ENCODE data around the gene BCAR3.
"Not testable (repeated sequence)": the region's sequence is repeated elsewhere in the genome, so short reads cannot be mapped to it uniquely, and the experiment has no call there.

The BCAR3 gene

DNA sequence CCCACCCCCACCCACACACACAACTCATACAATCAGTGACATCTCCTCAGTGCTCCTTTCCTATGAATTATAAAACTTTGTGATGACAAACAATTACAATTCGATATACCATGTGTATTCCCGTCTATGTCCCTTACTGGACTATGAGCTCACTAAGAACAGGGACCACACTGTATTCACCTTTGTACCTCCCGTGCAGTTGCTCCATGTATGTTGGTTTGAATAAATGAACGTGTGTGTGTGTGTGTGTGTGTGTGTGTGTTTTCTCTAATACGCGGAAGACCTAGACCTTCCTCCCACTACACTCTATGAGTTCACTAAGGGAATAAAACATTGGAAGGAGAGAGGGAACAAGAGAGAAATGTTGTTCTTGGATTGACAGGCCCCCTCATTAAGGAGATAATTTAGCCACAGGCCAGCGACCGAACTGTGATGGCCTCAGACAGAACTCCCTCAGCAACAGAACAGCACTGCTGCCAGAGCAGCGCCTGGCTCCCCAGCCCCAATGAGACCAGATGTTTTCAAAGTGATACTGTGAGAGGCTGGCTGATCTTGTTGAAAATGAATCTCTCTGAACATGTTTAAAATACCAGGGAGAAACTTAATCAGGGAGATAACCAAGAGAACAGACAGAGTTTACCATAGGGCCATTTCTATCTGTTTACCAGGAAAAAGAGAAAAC is 21.7 kb downstream of the BCAR3 start:
- Mint-ChIP-seq H3K27me3 (peaks cover 3% of the 10 kb centered on the region), H3K36me3 (ENCODE audit: low read depth) (no peaks in the 10 kb centered on the region), H3K9me3 (no peaks in the 10 kb centered on the region), H3K27ac (no peak overlapping the region), H3K4me3 (no peak overlapping the region), H3K4me1 (ENCODE audit: low read depth) (peaks cover 9% of the 10 kb centered on the region)
- no peak for DNase-seq

GRCh38 chr1:93658188-93658587 is 23.4 kb downstream of the BCAR3 start:
- no peak for DNase-seq
- Mint-ChIP-seq H3K4me3 (no peak overlapping the region), H3K27ac (no peak overlapping the region), H3K27me3 (peaks cover 3% of the 10 kb centered on the region), H3K4me1 (ENCODE audit: low read depth) (peaks cover 9% of the 10 kb centered on the region), H3K9me3 (no peaks in the 10 kb centered on the region), H3K36me3 (ENCODE audit: low read depth) (no peaks in the 10 kb centered on the region)

DNA sequence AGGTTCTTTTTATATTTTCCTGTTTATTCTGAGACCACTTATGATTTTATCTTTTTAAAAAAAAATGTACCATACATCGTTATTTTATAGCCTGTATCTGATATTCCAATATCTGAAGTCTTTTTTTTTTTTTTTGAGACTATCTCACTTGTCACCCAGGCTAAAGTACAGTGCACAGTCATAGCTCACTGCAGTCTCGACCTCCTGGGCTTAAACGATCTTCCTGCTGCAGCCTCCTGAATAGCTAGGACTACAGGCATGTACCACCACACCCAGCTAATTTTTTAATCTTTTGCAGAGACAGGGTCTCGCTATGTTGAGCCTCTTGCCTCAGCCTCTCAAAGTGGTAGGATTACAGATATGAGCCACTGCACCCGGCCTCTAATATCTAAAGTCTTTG is 25.1 kb downstream of the BCAR3 start:
- no peak overlapping the region for H3K4me3 Mint-ChIP-seq
- H3K27me3 Mint-ChIP-seq, result no peaks in the 10 kb centered on the region
- no peaks in the 10 kb centered on the region for H3K9me3 Mint-ChIP-seq
- DNase-seq, result no peak
- peaks cover 5% of the 10 kb centered on the region for H3K4me1 Mint-ChIP-seq (ENCODE audit: low read depth)
- H3K27ac Mint-ChIP-seq, result no peak overlapping the region
- no peaks in the 10 kb centered on the region for H3K36me3 Mint-ChIP-seq (ENCODE audit: low read depth)

GRCh38 chr1:93653656-93654055 is 28.0 kb downstream of the BCAR3 start:
- peaks cover 5% of the 10 kb centered on the region for H3K4me1 Mint-ChIP-seq (ENCODE audit: low read depth)
- H3K27ac Mint-ChIP-seq, result no peak overlapping the region
- H3K36me3 Mint-ChIP-seq (ENCODE audit: low read depth), result no peaks in the 10 kb centered on the region
- no peak for DNase-seq
- H3K27me3 Mint-ChIP-seq, result peaks cover 2% of the 10 kb centered on the region
- no peak overlapping the region for H3K4me3 Mint-ChIP-seq
- no peaks in the 10 kb centered on the region for H3K9me3 Mint-ChIP-seq

DNA sequence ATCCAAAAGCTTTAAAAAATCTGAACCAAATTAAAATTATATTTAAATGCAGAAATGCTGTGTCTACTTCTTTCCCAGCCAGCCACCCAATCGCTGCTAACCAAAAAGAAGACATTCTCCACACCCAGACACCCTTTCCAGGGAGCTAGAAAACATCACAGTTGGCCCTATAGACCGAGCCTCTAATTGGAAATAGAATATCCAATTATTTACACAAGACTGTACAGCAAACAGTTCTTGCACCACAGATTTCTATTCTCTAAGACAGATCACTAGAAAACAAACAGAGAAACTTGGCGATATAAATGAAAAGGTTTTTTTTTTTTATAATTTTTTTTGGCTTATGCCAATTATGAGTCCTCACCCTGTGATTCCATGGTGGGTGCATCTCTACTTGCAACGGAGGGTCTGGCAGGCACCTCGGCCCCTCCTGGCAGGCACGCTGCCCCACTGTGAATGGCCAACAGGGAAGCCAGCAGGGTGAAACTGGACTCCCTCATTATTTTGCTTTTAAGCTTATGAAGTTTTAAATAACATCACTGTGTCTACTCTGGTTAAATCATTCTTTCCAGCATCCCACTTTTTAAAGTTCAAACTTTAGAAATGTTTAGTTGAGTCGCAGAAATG is 29.2 kb downstream of the BCAR3 start:
- Mint-ChIP-seq H3K4me3 (no peak overlapping the region), H3K36me3 (ENCODE audit: low read depth) (no peaks in the 10 kb centered on the region), H3K27ac (no peak overlapping the region), H3K27me3 (peaks cover 5% of the 10 kb centered on the region), H3K9me3 (no peaks in the 10 kb centered on the region), H3K4me1 (ENCODE audit: low read depth) (peaks cover 4% of the 10 kb centered on the region)
- DNase-seq, result no peak

DNA sequence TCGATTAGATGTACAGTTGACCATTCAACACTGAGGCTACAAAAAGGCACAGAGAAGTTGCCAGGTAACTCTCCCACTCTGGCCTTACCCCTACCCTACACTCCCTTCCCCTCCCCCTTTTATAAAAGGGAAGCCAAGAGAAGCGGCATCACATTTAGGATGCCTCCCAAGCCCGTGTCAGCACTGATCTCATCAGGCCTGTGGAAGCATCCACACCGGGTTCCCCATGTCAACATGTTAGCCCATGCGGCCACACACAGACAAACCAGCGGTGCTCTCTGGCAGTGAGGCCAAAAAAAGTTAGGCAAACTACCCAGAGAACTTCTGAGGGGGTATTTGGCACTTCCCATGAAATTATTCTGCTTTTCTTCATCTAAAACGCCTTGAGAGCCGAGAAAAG is 29.9 kb downstream of the BCAR3 start:
- H3K27ac Mint-ChIP-seq, result no peak overlapping the region
- H3K9me3 Mint-ChIP-seq, result no peaks in the 10 kb centered on the region
- H3K4me1 Mint-ChIP-seq (ENCODE audit: low read depth), result peaks cover 4% of the 10 kb centered on the region
- H3K27me3 Mint-ChIP-seq, result peaks cover 5% of the 10 kb centered on the region
- no peaks in the 10 kb centered on the region for H3K36me3 Mint-ChIP-seq (ENCODE audit: low read depth)
- no peak for DNase-seq
- H3K4me3 Mint-ChIP-seq, result no peak overlapping the region

GRCh38 chr1:93650159-93650558 is 31.5 kb downstream of the BCAR3 start:
- not testable (repeated sequence) for H3K27me3 Mint-ChIP-seq; H3K4me1 Mint-ChIP-seq (ENCODE audit: low read depth); H3K9me3 Mint-ChIP-seq; H3K27ac Mint-ChIP-seq; DNase-seq; H3K4me3 Mint-ChIP-seq; H3K36me3 Mint-ChIP-seq (ENCODE audit: low read depth)

DNA sequence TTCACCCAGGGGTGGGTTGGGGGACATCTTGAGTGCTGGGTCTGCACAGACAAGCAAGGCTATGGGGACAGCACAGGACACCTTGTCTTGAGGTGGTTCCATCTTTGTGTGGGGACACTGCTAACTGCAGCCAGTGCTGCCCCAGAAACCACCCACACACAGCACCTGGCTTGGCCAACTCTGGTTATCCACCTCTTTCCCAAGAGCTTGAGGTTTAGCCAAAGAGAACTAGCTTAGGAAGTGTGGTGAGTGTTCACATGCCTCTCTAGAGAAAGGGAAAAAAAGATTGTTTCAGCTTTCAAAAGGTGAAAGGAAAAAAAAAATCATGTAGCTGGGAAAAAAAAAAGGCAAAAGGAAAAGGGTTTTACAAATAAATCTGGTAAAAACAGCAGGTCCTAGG is 32.4 kb downstream of the BCAR3 start:
- H3K9me3 Mint-ChIP-seq, result no peaks in the 10 kb centered on the region
- no peak overlapping the region for H3K4me3 Mint-ChIP-seq
- H3K36me3 Mint-ChIP-seq (ENCODE audit: low read depth), result no peaks in the 10 kb centered on the region
- H3K27ac Mint-ChIP-seq, result no peak overlapping the region
- H3K27me3 Mint-ChIP-seq, result peaks cover 5% of the 10 kb centered on the region
- H3K4me1 Mint-ChIP-seq (ENCODE audit: low read depth), result peaks cover 1% of the 10 kb centered on the region
- no peak for DNase-seq

- Mint-ChIP-seq H3K36me3 (ENCODE audit: low read depth) (no peaks in the 10 kb centered on the region), H3K4me3 (no peak overlapping the region), H3K4me1 (ENCODE audit: low read depth) (peaks cover 6% of the 10 kb centered on the region), H3K27me3 (peaks cover 5% of the 10 kb centered on the region), H3K27ac (no peak overlapping the region), H3K9me3 (no peaks in the 10 kb centered on the region)
- DNase-seq, result no peak
Measured at GRCh38 chr1:93648656-93649055, 33.0 kb downstream of the BCAR3 start.

DNA sequence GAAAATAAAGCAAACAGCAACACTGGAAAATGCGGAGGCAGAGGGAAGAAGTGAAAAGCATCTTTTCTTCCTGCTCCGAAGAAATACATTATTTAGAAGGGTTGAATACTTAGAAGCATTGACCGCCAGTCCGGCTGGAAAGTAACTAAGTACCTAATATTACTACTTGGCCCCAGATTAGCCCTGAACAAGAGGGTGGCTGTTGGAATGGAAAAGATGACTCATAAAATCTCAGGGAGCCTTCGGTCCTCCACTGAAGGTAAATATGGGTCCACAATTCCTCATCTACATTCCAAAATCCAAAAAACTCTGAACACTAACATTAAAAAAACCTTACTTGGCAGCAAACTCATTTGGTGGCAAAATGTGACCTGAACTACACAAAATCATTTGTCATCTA is 40.1 kb downstream of the BCAR3 start:
- H3K4me3 Mint-ChIP-seq, result no peak overlapping the region
- peaks cover 23% of the 10 kb centered on the region for H3K4me1 Mint-ChIP-seq (ENCODE audit: low read depth)
- H3K36me3 Mint-ChIP-seq (ENCODE audit: low read depth), result no peaks in the 10 kb centered on the region
- no peak for DNase-seq
- H3K9me3 Mint-ChIP-seq, result no peaks in the 10 kb centered on the region
- no peaks in the 10 kb centered on the region for H3K27me3 Mint-ChIP-seq
- H3K27ac Mint-ChIP-seq, result no peak overlapping the region

DNA sequence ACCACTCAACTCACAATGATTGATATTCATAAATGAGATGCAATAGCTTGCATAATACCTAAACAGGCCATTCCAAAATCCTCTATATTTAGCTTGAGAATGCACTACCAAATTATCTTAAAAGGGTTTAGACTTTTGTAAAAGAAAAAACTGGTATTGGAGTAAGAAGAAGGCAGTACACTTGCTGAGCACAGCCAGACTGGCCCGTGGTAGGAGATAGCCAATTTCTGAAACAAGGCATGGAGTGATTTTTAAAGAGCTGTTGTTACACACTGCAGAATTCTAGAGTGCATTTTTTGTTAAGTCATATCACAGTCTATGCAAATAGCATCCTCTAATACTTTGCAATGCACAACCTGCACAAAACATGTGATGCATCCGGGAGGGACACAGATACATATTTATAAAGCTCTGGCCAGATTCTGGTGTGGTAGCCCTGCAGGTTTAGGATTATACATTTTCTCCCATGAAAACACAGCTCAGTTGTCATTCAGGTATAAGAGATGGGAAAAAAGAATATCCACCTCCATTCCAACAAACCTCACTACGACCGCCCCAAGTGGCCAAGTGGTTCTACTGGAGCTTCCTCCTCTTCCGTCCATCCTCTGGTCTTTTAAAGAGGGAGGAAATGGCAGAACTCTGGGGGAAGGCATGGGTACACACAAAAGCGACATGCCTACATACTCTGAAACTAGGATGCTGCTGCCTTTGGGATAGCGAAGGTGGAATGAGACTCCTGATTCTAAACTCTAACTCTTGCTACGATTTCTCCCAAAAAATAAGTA is 40.8 kb downstream of the BCAR3 start:
- no peaks in the 10 kb centered on the region for H3K9me3 Mint-ChIP-seq
- no peak overlapping the region for H3K27ac Mint-ChIP-seq
- DNase-seq, result no peak
- H3K4me1 Mint-ChIP-seq (ENCODE audit: low read depth), result peaks cover 23% of the 10 kb centered on the region
- H3K4me3 Mint-ChIP-seq, result no peak overlapping the region
- H3K36me3 Mint-ChIP-seq (ENCODE audit: low read depth), result no peaks in the 10 kb centered on the region
- H3K27me3 Mint-ChIP-seq, result no peaks in the 10 kb centered on the region

DNA sequence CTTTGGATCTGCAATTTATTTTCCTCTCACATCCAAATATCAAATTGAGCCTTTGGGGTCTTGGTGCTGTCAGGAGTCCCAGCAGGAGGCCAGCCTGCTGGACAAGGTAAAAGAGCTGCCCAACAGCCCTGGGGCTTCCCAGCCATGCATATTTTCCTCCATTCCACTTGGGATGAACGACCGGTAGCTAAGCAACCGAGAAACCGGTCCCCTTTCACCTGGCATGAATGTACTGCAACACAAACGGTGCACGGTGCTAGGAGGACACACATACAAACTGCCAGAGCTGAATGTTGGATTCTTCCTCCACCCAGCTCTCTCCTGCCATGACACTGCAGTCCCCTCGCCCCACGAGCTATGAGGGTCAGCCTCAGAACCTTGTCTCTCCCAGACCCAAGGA is 42.7 kb downstream of the BCAR3 start:
- Mint-ChIP-seq H3K27ac (no peak overlapping the region), H3K27me3 (no peaks in the 10 kb centered on the region), H3K4me3 (no peak overlapping the region), H3K36me3 (ENCODE audit: low read depth) (no peaks in the 10 kb centered on the region), H3K9me3 (no peaks in the 10 kb centered on the region), H3K4me1 (ENCODE audit: low read depth) (peaks cover 19% of the 10 kb centered on the region)
- no peak for DNase-seq

DNA sequence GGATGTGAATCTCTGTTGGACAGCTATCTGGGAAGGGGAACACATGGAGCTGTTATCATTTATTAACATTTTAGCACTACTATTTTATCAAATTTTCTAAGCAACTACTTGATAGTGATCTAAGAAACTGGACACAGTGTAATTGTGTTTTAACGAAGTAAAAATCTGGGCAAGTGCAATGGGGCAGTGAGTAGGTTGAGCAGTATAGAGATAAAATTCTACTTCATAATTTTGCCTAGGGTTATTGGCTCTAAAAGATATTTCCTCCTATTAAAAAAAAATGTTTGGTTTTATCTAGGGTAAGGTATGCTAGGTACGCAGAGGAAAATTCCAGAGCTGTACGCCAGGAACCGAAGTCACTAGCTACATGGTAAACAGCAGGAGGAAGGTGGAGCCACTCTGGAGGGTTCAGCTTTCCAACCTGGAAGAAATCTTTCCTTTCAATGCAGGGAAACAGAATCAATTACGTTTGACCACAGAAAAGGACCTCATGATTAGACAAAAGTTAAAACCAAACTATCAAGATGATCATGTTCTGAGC is 43.3 kb downstream of the BCAR3 start:
- no peak overlapping the region for H3K4me3 Mint-ChIP-seq
- no peak for DNase-seq
- H3K27ac Mint-ChIP-seq, result no peak overlapping the region
- no peaks in the 10 kb centered on the region for H3K36me3 Mint-ChIP-seq (ENCODE audit: low read depth)
- H3K4me1 Mint-ChIP-seq (ENCODE audit: low read depth), result peaks cover 14% of the 10 kb centered on the region
- no peaks in the 10 kb centered on the region for H3K27me3 Mint-ChIP-seq
- H3K9me3 Mint-ChIP-seq, result no peaks in the 10 kb centered on the region

DNA sequence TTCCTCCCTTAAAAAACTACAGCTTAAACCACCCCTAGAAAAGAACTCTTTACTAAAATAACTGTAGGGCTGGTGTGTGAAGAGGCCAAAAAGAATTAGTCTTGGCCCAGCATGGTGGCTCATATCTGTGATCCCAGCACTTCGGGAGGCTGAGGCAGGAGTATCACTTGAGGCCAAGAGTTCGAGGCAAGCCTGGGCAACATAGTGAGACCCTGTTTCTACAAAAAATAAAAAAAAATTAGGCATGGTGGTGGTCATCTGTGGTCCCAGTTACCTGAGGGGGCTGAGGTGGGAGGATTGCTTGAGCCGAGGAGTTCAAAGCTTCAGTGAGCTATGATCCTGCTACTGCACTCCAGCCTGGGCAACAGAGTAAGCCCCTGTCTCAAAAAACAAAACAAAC is 44.9 kb downstream of the BCAR3 start:
- no peaks in the 10 kb centered on the region for H3K9me3 Mint-ChIP-seq
- H3K36me3 Mint-ChIP-seq (ENCODE audit: low read depth), result no peaks in the 10 kb centered on the region
- no peak for DNase-seq
- no peak overlapping the region for H3K4me3 Mint-ChIP-seq
- peaks cover 3% of the 10 kb centered on the region for H3K4me1 Mint-ChIP-seq (ENCODE audit: low read depth)
- no peak overlapping the region for H3K27ac Mint-ChIP-seq
- no peaks in the 10 kb centered on the region for H3K27me3 Mint-ChIP-seq

Data from activated T-cell treated with anti-CD3 and anti-CD28 coated beads, Interleukin-2, amount 50 U/mL, for 24 hours (primary cell).